H7 (cell line): ENCODE data around the gene MEGF10. TPM values are rescaled to one million over a fixed set of nuclear protein-coding genes. Genes with fewer than 3 reads are reported as not detected.

ENCODE experiments used
- DNase-seq: peaks from one replicate; pipeline ENCODE4 v3.0.0; 2012
- H3K27me3 ChIP-seq: 2 replicates; pipeline ENCODE4 v1.6.0; 2011; ENCODE audit warnings: mild to moderate bottlenecking, low read length; ENCODE audit not compliant: control insufficient read depth, insufficient read depth
- H3K36me3 ChIP-seq: replicated peaks from 2 replicates; pipeline ENCODE4 v1.5.1; 2011; ENCODE audit warnings: low read length; ENCODE audit not compliant: control insufficient read depth, insufficient read depth
- H3K4me3 ChIP-seq: 2 replicates; pipeline ENCODE4 v1.5.1; 2011; ENCODE audit warnings: low read depth, mild to moderate bottlenecking, control low read depth, low read length, moderate library complexity; ENCODE audit not compliant: insufficient read depth
- total RNA-seq: library from RNA; depleted of rRNA; stranded (reverse); fragments of >200 nt; shearing (Covaris generic); gene quantifications from 2 replicates; pipeline ENCODE4 v1.2.3, GENCODE V29; 2014

Gene MEGF10
- total RNA-seq, 1 experiment from 2014 or later = 18.6 TPM

GRCh38 chr5:127389601-127390000, 99.0 kb downstream of the MEGF10 start:
- no peak overlapping the region for H3K4me3 ChIP-seq
- no peak for DNase-seq
- no peaks in the 10 kb centered on the region for H3K36me3 ChIP-seq
- H3K27me3 ChIP-seq = no peaks in the 10 kb centered on the region

- no peak overlapping the region for H3K4me3 ChIP-seq
- no peak for DNase-seq
- H3K36me3 ChIP-seq = no peaks in the 10 kb centered on the region
- no peaks in the 10 kb centered on the region for H3K27me3 ChIP-seq
Observed at GRCh38 chr5:127392762-127393161, 102.2 kb downstream of the MEGF10 start.

- Histone ChIP-seq H3K4me3 (no peak overlapping the region), H3K36me3 (no peaks in the 10 kb centered on the region), H3K27me3 (no peaks in the 10 kb centered on the region)
- peak; percentile 20 for DNase-seq
Observed at GRCh38 chr5:127396490-127397155, 106.0 kb downstream of the MEGF10 start.

- H3K36me3 ChIP-seq = no peaks in the 10 kb centered on the region
- DNase-seq = no peak
- no peaks in the 10 kb centered on the region for H3K27me3 ChIP-seq
- H3K4me3 ChIP-seq = no peak overlapping the region
Observed at GRCh38 chr5:127398508-127398907, 107.9 kb downstream of the MEGF10 start.

- no peak for DNase-seq
- no peaks in the 10 kb centered on the region for H3K27me3 ChIP-seq
- no peaks in the 10 kb centered on the region for H3K36me3 ChIP-seq
- H3K4me3 ChIP-seq = no peak overlapping the region
Observed at GRCh38 chr5:127399068-127399467, 108.5 kb downstream of the MEGF10 start.

- Histone ChIP-seq H3K4me3 (no peak overlapping the region), H3K36me3 (no peaks in the 10 kb centered on the region), H3K27me3 (no peaks in the 10 kb centered on the region)
- no peak for DNase-seq
Observed at GRCh38 chr5:127400539-127400938, 109.9 kb downstream of the MEGF10 start.

- Histone ChIP-seq H3K27me3 (no peaks in the 10 kb centered on the region), H3K4me3 (no peak overlapping the region), H3K36me3 (no peaks in the 10 kb centered on the region)
- DNase-seq = no peak
Observed at GRCh38 chr5:127400946-127401670, 110.5 kb downstream of the MEGF10 start.

- Histone ChIP-seq H3K36me3 (no peaks in the 10 kb centered on the region), H3K4me3 (no peak overlapping the region), H3K27me3 (no peaks in the 10 kb centered on the region)
- DNase-seq = no peak
Observed at GRCh38 chr5:127402361-127402760, 111.8 kb downstream of the MEGF10 start.

- Histone ChIP-seq H3K27me3 (no peaks in the 10 kb centered on the region), H3K36me3 (no peaks in the 10 kb centered on the region), H3K4me3 (no peak overlapping the region)
- DNase-seq = no peak
Observed at GRCh38 chr5:127404190-127404589, 113.6 kb downstream of the MEGF10 start.

- DNase-seq = peak; percentile 54
- Histone ChIP-seq H3K27me3 (no peaks in the 10 kb centered on the region), H3K36me3 (no peaks in the 10 kb centered on the region), H3K4me3 (no peak overlapping the region)
Observed at GRCh38 chr5:127406326-127407121, 115.9 kb downstream of the MEGF10 start.

GRCh38 chr5:127409246-127409917, 118.8 kb downstream of the MEGF10 start:
- Histone ChIP-seq H3K27me3 (no peaks in the 10 kb centered on the region), H3K4me3 (no peak overlapping the region), H3K36me3 (peaks cover 3% of the 10 kb centered on the region; the same call in 1 of the 2 replicates)
- DNase-seq = no peak

GRCh38 chr5:127409921-127410675, 119.5 kb downstream of the MEGF10 start:
- Histone ChIP-seq H3K4me3 (no peak overlapping the region), H3K36me3 (peaks cover 3% of the 10 kb centered on the region; the same call in 1 of the 2 replicates), H3K27me3 (no peaks in the 10 kb centered on the region)
- no peak for DNase-seq

GRCh38 chr5:127410959-127411358, 120.4 kb downstream of the MEGF10 start:
- Histone ChIP-seq H3K27me3 (no peaks in the 10 kb centered on the region), H3K36me3 (peaks cover 3% of the 10 kb centered on the region; the same call in 1 of the 2 replicates), H3K4me3 (no peak overlapping the region)
- DNase-seq = no peak

GRCh38 chr5:127411381-127411780, 120.8 kb downstream of the MEGF10 start:
- H3K27me3 ChIP-seq = no peaks in the 10 kb centered on the region
- no peak for DNase-seq
- H3K4me3 ChIP-seq = no peak overlapping the region
- H3K36me3 ChIP-seq = peaks cover 3% of the 10 kb centered on the region; the same call in 1 of the 2 replicates
